GM18951 (cell line): Measurements from ENCODE around the gene ITGA3.

Experiments
- POLR2A ChIP-seq: IDR thresholded peaks from 4 replicates; pipeline ENCODE4 v1.6.1; 2011; ENCODE audit warnings: mild to moderate bottlenecking; ENCODE audit not compliant: insufficient read length, insufficient read depth; ENCODE audit errors: extremely low read depth
- in situ Hi-C: fragments of 300-500 bp; cut with MboI; formaldehyde crosslinking; loops from one replicate; pipeline ENCODE4 v1.12.0; 2022; ENCODE audit warnings: low sequenced_read_pairs, mixed read lengths, inconsistent platforms; ENCODE audit not compliant: unreplicated experiment

ITGA3 gene

DNA sequence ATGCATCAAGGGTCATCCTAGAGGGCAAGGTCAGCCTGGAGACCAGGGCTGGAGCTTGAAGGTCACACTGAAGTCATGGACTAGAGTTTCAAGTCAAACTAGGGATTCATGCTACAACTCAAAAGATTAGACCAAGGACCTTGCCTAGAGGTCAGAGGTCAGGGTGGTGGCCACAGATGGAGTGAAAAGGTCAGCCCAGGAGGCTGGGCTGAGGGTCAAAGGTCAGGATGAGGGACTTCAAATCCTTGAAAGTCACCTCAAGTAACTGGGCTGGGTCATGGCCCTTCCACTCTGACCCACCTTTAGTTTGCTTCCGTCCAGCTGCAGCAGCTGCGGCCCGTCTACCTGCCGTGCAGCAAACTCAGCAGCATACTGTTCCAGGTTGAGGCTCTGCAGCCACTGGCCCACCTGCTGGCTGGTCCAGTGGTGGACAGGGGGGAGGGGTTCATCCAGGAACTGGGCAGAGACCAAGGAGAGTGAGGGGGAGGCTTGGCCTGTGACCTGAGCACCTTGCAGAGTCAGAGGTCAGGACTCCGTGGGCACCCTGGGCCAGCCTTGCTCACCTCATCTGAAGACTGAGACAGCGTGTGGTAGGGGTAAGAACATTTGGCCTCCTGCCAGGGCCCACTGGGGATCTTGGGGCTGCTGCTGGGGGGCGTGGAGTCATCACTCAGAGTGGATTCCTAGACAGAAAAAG, 57.9 kb downstream of the ITGA3 start:
- TF ChIP-seq POLR2A = no peak
- in situ Hi-C loops = no loop called here

DNA sequence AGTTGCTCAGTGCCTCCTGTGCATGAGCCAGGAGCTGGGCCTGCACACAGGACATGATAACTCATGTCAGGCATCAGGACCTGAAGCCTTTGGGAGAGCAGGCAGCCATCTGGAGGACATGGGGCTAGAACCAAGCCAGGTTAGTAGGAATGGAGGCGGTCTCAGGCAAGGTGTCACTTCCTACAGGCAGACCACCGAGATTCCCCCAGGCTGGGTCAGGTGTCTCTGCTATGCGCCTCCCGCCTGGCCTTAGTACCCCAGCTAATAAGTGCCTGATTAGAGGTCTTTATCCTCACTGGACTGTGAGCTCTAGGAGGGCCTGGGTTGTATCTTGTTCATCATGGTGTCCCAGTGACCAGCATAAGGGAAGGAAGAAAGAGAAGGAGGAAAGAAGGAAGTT, 58.5 kb downstream of the ITGA3 start:
- no peak for TF ChIP-seq POLR2A
- in situ Hi-C loops = no loop called here

DNA sequence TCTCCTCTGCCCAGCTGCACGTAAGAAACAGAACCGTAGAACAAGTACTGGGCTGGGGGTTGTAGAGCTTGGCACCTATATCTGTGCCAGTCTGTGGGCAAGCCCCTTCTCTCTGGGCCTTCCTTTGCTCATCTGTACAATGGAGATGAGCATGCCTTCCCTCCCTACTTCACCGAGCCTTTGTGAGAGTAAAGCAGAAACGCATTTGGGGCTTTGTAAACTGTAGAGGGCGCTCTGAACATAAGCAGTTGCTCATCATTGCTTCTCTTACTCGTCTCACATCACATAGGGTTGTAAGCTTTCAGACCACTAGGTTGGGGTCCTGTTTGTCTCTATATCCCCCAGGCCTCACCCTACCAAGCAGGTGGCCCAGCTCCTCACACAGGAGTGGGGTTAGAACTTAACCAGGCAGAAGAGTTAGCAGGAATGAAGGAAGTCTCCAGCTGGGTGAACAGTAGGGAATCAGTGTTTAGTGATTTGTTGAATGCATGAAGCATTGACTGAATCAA, 59.0 kb downstream of the ITGA3 start:
- in situ Hi-C loops = no loop called here

DNA sequence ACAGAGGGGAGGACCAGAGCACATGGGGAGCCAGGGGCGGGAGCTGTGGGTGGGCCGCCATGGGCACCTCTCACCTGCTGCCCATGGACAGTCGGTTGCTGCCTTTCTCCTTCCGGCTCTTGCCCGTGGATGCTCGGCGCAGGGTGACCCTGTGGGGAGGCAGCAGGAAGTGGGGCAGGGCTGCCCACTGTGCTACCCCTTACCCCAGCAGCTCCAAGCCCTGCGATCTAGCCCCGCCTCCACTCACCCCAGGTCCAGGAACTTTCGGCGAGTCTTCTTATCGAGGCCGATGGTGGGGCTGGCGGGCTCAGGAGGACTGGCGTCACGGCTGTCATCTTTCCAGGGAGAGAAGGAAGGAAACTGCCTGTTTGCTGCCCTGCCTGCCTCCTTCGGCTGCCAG, 59.8 kb downstream of the ITGA3 start:
- in situ Hi-C loops = no loop called here
- no peak for TF ChIP-seq POLR2A

More for the DNA sequence above, 59.0 kb downstream of the ITGA3 start:
- TF ChIP-seq POLR2A = no peak

DNA sequence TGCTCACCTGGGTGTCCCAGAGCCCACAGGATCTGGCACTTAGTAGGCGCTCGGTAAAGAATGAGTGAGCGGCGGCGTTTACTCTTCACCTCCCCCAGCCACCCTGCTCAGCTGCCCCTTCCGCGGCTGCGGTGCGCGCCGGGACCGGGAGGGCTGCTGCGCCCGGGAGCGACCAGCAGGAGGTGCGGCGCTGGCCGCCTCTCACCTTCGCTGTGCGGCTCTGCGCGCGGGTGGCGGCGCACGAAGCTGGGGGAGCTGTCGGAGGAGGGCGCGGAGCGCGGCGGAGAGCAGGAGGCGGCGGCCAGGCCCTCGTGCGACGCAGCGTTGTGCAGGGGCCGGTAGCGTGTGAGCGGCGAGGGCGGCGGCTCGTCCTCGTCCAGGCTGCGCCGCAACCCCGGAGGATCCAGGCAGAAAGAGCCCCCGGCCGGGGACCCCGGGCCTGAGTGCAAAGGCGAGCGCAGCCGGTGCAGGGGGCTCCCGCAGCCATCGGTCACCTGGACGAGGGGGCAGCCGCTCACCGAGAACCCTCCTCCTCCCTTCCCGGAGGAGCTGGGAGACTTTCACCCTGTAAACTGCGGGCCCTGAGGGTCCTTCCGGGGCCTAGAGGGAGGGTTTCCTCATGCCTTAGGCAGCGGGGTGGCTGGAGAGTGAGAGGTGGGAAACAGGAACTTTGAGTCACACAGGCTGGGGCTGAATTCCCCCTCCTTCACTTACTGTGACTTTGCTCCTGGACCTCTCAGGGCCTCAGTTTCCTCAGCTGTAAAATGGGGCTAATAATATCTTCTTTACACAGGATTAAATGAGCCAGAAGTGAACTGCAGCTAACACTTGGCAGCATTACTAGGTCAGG, 61.5 kb downstream of the ITGA3 start:
- in situ Hi-C loops = no loop called here
- no peak for TF ChIP-seq POLR2A

DNA sequence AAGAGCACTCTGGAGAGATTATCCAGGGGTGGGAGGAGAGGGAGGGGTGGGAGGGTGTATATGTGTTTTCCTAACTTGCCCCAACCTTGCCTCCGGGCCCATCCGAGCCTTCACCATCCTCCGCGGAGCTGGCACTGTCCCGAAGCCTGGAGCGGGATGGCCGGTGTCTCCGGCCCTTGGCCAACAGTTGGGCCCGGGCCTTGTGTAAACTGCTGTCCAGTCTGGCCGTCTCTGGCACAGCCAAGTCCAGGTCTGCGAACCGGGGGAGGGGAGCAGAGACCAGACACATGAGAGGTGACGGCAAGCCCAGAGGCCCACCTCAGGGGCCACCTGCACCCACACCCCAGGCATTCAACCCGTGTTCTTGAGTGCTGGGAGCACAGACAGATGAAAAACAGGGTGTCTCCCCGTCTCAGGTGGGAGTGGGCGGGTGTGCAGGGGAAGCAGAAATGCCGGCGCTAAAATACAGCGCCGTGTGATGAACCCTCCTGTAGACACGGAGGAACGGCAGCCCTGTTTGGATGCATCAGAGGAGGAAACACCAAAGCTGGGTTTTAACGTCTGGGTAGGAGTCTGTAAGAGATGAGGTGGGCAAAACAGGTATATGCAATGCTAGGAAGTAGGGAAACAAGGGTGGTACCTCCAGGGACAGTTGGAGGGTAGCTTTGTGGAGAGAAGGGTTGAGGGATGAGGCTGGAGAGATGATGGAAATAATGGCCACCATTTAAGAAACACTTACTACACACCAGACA, 62.3 kb downstream of the ITGA3 start:
- in situ Hi-C loops = no loop called here
- TF ChIP-seq POLR2A = no peak

DNA sequence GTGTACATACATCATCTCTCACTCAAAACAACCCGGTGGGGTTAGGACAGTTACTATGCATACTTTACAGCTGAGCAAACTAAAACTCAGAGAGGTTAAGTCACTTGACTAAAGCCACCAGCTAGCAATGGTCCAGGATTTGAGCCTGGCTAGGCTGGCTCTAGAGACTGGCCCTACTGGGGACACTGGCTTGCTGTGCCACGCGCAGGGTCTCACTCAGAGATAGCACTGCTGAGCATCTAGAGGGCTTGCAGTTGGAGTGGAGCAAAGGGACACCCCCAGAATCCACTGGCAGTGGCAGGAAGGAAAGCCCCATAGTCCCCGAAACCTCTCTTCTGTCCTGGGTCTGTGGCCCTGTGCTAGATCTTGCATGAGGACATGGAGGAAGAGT, 62.9 kb downstream of the ITGA3 start:
- in situ Hi-C loops = no loop called here
- no peak for TF ChIP-seq POLR2A

DNA sequence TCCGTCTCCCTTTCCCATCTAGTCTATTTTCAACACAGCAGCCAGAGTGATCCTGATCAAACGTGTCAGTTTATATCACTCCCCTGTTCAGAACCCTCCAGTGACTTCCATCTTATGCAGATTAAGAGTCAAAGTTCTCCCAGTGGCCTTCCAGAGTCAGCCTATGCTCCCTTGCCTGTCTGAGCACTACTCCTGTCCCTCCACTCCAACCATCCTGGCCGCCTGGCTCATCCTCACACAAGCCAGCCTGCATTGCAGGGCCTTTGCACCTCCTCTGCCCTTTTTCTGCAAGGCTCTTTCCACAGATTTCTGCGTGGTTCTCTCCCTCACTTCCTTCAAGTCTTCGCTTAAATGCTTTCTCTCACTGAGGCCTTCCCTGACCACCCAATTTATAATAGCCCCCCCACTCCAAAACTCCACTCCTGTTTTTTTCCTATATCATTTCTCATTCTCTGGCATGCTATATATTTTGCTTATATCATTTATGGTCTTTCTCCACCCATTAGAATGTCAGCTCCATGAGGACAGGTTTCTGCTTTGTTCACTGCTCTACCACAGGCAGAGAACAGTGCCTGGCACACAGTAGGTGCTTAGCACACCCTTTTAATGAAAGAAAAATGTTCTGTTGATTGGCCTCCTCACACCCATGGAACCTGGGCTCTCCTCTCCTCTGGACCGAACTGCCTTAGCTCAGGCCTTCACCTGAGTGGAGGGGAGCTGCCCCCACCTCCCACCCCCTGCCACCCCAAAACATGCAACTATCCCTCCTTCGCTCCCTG, 64.8 kb downstream of the ITGA3 start:
- no peak for TF ChIP-seq POLR2A
- in situ Hi-C loops = no loop called here

DNA sequence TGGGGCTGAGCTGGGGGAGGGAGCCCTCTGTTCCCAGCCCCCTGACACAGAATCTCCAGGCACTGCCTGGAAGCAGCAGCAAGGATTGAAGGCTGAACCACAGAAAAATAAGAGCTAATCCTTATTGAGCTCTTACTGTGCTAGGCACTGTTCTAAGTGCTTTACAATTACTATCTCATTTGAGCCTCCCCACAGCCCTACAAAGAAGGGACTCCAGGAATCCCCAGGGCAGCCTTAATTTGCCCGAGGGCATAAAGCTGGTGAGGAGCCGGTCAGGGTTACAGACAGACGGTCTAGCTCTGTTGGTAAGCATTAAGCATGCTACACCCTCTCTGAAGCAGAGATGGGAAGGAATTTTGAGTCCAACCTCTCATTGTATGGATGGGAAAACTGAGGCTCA, 67.0 kb downstream of the ITGA3 start:
- in situ Hi-C loops = no loop called here
- TF ChIP-seq POLR2A = no peak

DNA sequence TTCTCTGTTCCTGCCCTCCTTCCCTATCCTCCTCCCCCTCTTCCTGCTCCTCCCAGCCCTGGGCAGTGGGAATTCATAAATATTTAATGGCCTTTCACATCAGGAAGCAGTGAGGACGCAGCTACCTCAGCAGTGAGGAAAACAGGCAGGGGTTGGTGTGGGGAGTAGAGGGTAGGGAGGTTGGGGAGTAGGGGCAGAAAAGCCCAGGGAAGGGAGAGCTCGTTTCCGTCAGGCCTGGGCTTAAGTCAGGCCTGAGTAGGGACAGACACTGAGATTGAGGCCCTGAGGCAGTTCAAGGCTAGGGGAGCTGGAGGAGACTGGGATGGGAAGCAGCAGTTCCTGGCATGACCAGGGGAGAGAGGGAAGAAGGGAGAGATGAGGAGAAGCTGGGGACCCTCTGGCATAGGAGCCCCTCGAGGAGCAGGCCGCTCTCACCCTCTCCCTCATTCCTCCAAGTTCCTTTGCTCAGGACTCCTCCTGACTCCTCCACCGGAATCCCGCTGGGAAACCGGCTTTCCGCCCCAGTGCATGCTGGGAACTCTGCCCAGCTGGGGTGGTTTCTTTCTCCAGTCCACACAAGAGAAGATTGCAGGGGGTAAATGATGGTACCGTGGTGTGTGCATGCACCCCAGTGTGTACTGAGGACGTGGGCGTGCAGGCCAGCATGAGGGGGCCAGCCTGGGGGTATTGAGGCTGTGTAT, 67.9 kb downstream of the ITGA3 start:
- in situ Hi-C loops = no loop called here
- no peak for TF ChIP-seq POLR2A

DNA sequence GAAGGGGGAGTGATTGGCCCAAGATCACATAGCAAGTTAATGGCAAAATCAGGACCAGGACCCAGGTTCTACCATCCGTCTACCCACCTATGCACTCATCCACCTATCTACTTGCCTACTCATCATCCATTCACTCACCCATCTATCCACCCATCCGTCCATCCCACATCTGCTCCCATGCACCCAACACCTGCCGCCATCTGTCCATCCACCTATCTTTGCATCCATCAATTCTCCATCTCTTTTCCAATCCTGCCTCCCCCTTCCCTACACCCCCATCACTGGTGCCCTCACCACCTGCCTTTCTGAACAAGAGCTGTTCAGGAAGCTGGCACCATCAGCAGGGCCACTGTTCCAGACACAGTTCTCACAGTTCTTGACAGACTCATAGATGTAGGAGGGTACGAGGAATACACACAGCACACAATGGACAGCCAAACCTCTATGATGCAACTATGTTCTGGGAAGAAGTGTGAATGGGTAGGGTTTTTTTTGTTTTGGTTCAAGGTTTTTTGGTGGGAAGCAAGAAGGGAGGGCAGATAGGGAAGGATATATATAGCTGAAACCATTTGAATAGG, 69.6 kb downstream of the ITGA3 start:
- in situ Hi-C loops = no loop called here
- no peak for TF ChIP-seq POLR2A
